HL-60/S4 treated with phorbol 12-myristate 13-acetate at 8.2 ng/mL for 4 days and 3 days (cell line): Measurements from ENCODE around the gene NAV1.
"Not testable (repeated sequence)": the region's sequence is repeated elsewhere in the genome, so short reads cannot be mapped to it uniquely, and the experiment has no call there.

Experiments used
- in situ Hi-C: fragments of 300-500 bp; cut with MboI; formaldehyde crosslinking; loops from 2 replicates; pipeline ENCODE4 v1.15.0; 2022; ENCODE audit warnings: low sequenced_read_pairs

NAV1 gene

GRCh38 chr1:201545851-201546492 is 7.0 kb downstream of the NAV1 start:
- in situ Hi-C loops = no loop called here

- in situ Hi-C loops = not testable (repeated sequence)
These were observed 10.6 kb downstream of the NAV1 start for GRCh38 chr1:201549522-201549921.

GRCh38 chr1:201551096-201551495 is 12.2 kb downstream of the NAV1 start:
- in situ Hi-C loops = no loop called here

GRCh38 chr1:201551877-201552731 is 13.2 kb downstream of the NAV1 start:
- in situ Hi-C loops = no loop called here

- in situ Hi-C loops = no loop called here
These were observed 14.0 kb downstream of the NAV1 start for GRCh38 chr1:201552941-201553351.

GRCh38 chr1:201553496-201554189 is 14.7 kb downstream of the NAV1 start:
- in situ Hi-C loops = no loop called here

GRCh38 chr1:201554190-201554600 is 15.3 kb downstream of the NAV1 start:
- in situ Hi-C loops = no loop called here

GRCh38 chr1:201554789-201555592 is 16.1 kb downstream of the NAV1 start:
- in situ Hi-C loops = no loop called here

- in situ Hi-C loops = no loop called here
These were observed 16.6 kb downstream of the NAV1 start for GRCh38 chr1:201555593-201555945.

- in situ Hi-C loops = no loop called here
These were observed 18.1 kb downstream of the NAV1 start for GRCh38 chr1:201556841-201557571.

GRCh38 chr1:201557572-201557958 is 18.6 kb downstream of the NAV1 start:
- in situ Hi-C loops = no loop called here

- in situ Hi-C loops = loop anchor here (10.0 kb wide), 2 partner anchors 145 to 225 kb away; no protein-coding TSS in a partner anchor
These were observed 20.8 kb downstream of the NAV1 start for GRCh38 chr1:201559679-201560162.

GRCh38 chr1:201560328-201561194 is 21.6 kb downstream of the NAV1 start:
- in situ Hi-C loops = loop anchor here (10.0 kb wide), 2 partner anchors 144 to 224 kb away; no protein-coding TSS in a partner anchor

- in situ Hi-C loops = loop anchor here (10.0 kb wide), 2 partner anchors 144 to 224 kb away; no protein-coding TSS in a partner anchor
These were observed 22.3 kb downstream of the NAV1 start for GRCh38 chr1:201561195-201561564.

- in situ Hi-C loops = loop anchor here (10.0 kb wide), 2 partner anchors 143 to 223 kb away; no protein-coding TSS in a partner anchor
These were observed 22.7 kb downstream of the NAV1 start for GRCh38 chr1:201561601-201562000.

- in situ Hi-C loops = loop anchor here (10.0 kb wide), 2 partner anchors 143 to 223 kb away; no protein-coding TSS in a partner anchor
These were observed 23.3 kb downstream of the NAV1 start for GRCh38 chr1:201562257-201562656.

- in situ Hi-C loops = loop anchor here (10.0 kb wide), 2 partner anchors 142 to 222 kb away; no protein-coding TSS in a partner anchor
These were observed 23.9 kb downstream of the NAV1 start for GRCh38 chr1:201562659-201563405.

GRCh38 chr1:201563406-201563780 is 24.5 kb downstream of the NAV1 start:
- in situ Hi-C loops = loop anchor here (10.0 kb wide), 2 partner anchors 141 to 221 kb away; no protein-coding TSS in a partner anchor
